Activated naive CD8-positive, alpha-beta T cell treated with anti-CD3 and anti-CD28 coated beads for 36 hours (primary cell): Measurements from ENCODE around the gene TAGLN. TPM values are rescaled to one million over a fixed set of nuclear protein-coding genes. Genes with fewer than 3 reads are reported as not detected.

Source experiments
- DNase-seq: peaks from one replicate; pipeline ENCODE4 v3.0.0; 2021
- H3K27ac Mint-ChIP-seq: one replicate; pipeline ENCODE4 v1.8.0; 2022; ENCODE audit warnings: mild to moderate bottlenecking, moderate library complexity, mixed read lengths
- H3K27me3 Mint-ChIP-seq: one replicate; pipeline ENCODE4 v1.8.0; 2022; ENCODE audit warnings: mild to moderate bottlenecking, mixed read lengths
- H3K36me3 Mint-ChIP-seq: one replicate; pipeline ENCODE4 v1.8.0; 2021; ENCODE audit warnings: mild to moderate bottlenecking, mixed read lengths
- H3K4me1 Mint-ChIP-seq: one replicate; pipeline ENCODE4 v1.8.0; 2021; ENCODE audit warnings: mixed read lengths
- H3K4me3 Mint-ChIP-seq: one replicate; pipeline ENCODE4 v1.8.0; 2022; ENCODE audit warnings: mild to moderate bottlenecking, moderate library complexity, mixed read lengths
- H3K9me3 Mint-ChIP-seq: one replicate; pipeline ENCODE4 v1.8.0; 2022; ENCODE audit warnings: mixed read lengths
- total RNA-seq, 2 experiments: library from RNA; stranded (reverse); gene quantifications; one replicate each; pipeline ENCODE4 v1.2.3, GENCODE V29; 2021

Gene TAGLN
- total RNA-seq, 2 experiments from 2014 or later, result 2.0 TPM

DNA sequence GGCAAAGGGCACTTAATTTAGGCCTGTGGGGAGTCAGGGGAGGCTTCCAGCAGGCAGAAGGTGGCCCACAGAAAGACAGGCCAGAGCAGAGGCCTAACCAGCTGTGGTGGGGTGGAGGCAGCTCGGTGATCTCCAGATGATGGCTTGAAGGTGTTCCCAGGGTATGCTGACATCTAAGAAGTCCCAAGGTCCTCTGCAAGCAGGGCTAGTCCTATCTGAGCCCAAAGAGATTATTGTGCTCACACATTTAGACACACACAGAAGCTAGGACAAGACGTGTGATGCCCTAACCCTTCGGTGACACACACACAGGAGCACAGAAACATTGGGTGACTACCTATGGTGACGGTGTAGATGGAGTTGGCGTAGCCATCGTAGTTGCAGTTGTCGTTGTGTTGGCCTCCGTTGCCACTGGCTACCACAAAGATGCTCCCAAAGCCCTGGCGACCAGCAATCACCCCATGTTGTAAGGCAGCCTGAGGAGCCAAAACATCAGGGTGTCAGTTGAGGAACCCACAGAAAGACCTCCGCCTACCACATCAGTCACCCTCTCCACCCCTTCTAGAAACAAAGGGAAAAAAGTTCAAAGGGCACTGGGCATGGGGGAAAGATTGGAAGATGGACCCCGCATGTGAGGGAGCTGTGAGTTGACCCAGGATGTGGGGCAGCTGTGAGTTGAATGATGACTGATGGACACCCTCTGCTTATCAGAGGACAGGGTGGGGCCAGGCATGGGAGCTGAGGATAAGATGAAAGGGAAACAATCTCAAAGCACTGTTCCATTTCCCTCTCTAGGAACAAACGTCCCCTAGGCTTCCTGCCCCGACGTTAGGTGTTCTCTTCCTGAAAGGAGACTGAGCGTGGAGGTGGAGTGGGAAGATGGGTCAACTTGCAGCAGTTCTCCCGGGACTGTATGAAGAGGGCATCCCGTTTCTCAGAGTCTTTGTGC, 24.8 kb downstream of the TAGLN start:
- Mint-ChIP-seq H3K27me3 (no peaks in the 10 kb centered on the region), H3K4me3 (no peak overlapping the region), H3K36me3 (peaks cover 34% of the 10 kb centered on the region), H3K4me1 (peaks cover 15% of the 10 kb centered on the region), H3K27ac (no peak overlapping the region), H3K9me3 (no peaks in the 10 kb centered on the region)
- no peak for DNase-seq

DNA sequence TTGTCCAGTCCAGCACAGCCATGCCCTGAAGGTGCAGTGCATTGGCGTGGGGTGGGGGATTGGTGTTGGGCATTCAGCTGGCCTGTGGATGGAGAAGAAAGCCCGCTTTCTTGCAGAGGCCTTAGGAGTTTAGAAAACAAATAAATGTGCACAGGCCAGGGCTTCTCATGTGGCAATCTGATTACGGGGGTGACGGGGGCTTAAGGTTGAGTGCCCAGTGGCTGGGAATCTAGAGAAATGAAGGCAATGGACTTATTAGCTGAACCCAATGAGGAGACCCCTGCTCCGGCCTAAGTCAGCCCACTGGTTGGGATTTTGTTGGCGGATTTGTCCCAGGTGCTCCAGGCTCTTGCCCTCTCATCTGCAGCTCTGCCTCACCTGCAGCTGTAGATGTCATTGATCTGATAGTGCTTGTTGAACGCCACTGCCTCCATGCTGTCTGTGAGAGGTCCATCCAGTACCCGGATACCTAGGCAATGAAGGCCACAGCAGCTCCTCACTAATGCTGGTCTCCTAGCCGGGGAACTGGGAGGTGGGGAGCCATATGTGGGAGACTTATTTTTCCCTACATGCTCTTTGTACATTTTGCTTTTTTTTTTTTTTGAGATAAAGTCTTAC, 26.5 kb downstream of the TAGLN start:
- H3K27me3 Mint-ChIP-seq, result no peaks in the 10 kb centered on the region
- no peak for DNase-seq
- H3K4me1 Mint-ChIP-seq, result peaks cover 28% of the 10 kb centered on the region
- no peaks in the 10 kb centered on the region for H3K9me3 Mint-ChIP-seq
- H3K27ac Mint-ChIP-seq, result no peak overlapping the region
- H3K36me3 Mint-ChIP-seq, result peaks cover 41% of the 10 kb centered on the region
- H3K4me3 Mint-ChIP-seq, result no peak overlapping the region

DNA sequence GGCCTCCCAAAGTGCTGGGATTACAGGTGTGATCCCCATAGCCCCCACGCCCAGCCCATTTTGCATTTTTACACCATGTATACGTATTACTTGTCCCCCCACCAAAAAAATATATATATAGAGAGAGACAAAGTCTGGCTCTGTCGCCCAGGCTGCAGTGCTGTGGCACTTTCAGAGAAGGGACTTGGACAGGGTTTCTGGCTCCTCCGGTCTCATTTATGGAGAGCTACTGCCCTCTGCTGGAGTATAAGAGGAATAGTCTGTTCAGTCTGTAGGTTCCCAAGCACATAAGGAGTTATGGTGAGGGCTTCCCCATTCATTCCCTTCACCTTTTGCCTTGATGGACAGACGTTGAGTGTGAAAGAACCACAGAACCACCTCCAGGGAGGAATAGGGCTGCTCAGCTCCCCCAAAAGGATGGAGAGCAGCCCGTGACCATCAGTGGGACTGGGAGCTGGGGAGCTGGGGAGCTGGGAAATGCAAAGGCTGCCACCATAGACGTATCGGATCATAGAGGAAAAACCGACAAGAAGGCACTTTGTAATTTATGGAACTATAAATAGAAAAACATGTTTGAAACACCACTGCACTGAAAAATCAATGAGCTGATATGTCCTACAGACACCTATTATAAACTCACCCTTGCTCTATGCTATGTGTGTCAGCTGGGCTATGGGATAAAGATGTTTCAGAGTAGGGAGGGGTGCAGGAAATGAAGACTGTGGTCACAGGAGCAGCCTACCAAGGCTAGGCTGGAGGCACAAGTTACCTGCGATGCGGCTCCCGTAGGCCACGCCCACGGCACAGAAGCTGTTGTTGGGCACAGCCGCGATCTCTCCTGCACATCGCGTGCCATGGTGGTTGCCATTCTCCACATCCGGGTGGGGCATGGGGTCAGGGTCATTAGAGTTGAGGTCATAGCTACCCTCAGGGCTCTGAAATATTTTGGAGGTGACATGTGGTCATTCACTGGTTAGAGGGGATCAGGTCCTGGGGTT, 27.5 kb downstream of the TAGLN start:
- H3K27me3 Mint-ChIP-seq, result no peaks in the 10 kb centered on the region
- peak overlapping the region; percentile 64 for H3K27ac Mint-ChIP-seq
- H3K36me3 Mint-ChIP-seq, result peaks cover 47% of the 10 kb centered on the region
- H3K9me3 Mint-ChIP-seq, result no peaks in the 10 kb centered on the region
- H3K4me1 Mint-ChIP-seq, result peaks cover 32% of the 10 kb centered on the region
- DNase-seq, result no peak
- no peak overlapping the region for H3K4me3 Mint-ChIP-seq

DNA sequence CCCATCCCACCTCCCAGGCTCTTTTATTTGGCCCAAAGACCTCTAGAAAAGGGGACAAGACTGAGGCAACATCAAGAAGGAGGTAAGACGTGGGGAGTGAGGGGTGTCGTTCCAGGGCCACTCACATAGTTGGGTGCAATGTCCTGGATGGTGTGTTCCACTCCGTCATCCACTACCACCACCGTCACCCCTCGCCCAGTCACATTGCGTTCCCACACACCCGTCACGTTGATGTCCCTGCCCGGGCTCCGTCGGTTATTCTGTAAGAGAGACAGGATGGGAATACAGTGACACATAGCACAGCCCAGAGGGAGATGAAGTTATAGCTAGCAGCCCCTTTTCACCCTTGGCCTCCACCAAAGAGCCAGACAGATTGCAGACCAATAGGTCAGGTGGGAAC, 28.9 kb downstream of the TAGLN start:
- Mint-ChIP-seq H3K4me3 (peak overlapping the region; percentile 40), H3K9me3 (no peaks in the 10 kb centered on the region), H3K4me1 (peaks cover 33% of the 10 kb centered on the region), H3K27ac (peak overlapping the region; percentile 34), H3K27me3 (no peaks in the 10 kb centered on the region), H3K36me3 (peaks cover 47% of the 10 kb centered on the region)
- no peak for DNase-seq

DNA sequence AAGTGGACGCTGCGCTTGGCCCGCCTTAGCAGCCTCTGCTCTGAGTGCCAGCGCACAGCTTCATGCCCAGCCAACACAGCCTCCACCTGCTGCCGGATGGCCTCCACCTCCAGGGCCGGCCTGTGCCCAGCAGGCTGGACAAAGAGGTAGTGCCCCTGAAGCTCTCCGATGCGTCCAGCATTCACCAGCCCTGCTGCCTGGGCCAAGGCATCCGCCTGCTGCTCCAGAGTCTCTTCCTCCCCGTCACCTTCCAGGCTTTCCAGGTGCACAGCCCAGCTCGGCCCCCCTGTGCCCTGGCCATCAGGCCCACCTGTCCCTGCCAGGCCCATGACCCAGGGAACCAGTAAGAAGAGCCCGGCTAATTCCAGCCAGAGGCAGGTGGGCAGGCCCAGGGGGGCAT, 30.2 kb downstream of the TAGLN start:
- Mint-ChIP-seq H3K4me1 (peaks cover 47% of the 10 kb centered on the region), H3K9me3 (no peaks in the 10 kb centered on the region), H3K27me3 (no peaks in the 10 kb centered on the region), H3K27ac (peak overlapping the region; percentile 99), H3K36me3 (peaks cover 42% of the 10 kb centered on the region), H3K4me3 (peak overlapping the region; percentile 99)
- no peak for DNase-seq

DNA sequence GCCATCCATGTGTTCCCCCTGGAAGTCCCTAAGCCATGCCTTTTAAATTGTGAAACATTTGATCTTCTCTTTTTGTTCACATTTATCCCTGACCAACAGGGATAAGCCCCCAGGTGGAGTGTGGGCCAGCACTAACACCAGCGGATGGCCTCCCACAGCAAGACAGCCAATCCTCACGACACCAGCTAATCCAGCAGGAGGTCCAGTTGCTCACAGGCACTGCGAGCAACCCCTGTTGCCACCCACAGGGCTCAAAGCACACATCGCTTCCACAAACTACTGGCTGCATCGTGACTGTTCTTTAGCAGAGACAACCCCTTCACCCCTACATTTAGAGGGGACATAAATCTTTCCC, 30.7 kb downstream of the TAGLN start:
- no peak for DNase-seq
- peak overlapping the region; percentile 99 for H3K27ac Mint-ChIP-seq
- peak overlapping the region; percentile 99 for H3K4me3 Mint-ChIP-seq
- H3K4me1 Mint-ChIP-seq, result peaks cover 47% of the 10 kb centered on the region
- no peaks in the 10 kb centered on the region for H3K27me3 Mint-ChIP-seq
- H3K9me3 Mint-ChIP-seq, result no peaks in the 10 kb centered on the region
- H3K36me3 Mint-ChIP-seq, result peaks cover 42% of the 10 kb centered on the region

DNA sequence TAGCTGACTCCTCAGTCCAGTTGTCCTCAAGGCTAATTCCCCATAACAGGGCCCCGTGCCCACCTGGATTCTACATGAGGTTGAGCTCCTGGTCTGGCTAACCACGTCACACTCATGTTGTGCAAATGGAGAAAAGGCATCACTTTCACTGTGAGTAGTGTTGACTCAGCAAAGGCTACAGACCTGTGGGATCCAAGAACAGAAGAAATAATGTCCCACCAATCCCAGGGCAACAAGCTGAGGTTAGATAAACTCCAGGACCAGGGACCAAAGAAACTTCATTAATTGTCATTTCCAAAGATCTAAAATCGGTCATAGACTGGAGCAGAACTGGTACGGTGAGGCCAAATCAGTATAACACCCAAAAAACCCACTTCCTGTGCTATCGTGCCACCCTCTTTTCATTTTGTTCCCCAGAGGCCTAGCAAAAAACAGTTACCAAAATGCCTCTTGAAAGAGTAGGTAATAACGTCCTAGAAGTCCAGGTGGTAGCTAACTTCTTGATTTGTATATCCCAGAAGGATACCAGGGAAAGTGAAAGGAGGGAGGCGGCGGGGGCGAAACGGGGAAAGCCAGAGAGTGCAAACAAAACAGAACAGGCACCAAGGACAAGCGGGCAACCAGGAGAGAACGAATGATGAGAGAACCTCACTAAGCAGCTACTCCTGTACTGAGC, 31.3 kb downstream of the TAGLN start:
- H3K9me3 Mint-ChIP-seq, result no peaks in the 10 kb centered on the region
- peak; percentile 64 for DNase-seq
- peaks cover 47% of the 10 kb centered on the region for H3K4me1 Mint-ChIP-seq
- no peaks in the 10 kb centered on the region for H3K27me3 Mint-ChIP-seq
- peak overlapping the region; percentile 99 for H3K27ac Mint-ChIP-seq
- peaks cover 37% of the 10 kb centered on the region for H3K36me3 Mint-ChIP-seq
- H3K4me3 Mint-ChIP-seq, result peak overlapping the region; percentile 99

DNA sequence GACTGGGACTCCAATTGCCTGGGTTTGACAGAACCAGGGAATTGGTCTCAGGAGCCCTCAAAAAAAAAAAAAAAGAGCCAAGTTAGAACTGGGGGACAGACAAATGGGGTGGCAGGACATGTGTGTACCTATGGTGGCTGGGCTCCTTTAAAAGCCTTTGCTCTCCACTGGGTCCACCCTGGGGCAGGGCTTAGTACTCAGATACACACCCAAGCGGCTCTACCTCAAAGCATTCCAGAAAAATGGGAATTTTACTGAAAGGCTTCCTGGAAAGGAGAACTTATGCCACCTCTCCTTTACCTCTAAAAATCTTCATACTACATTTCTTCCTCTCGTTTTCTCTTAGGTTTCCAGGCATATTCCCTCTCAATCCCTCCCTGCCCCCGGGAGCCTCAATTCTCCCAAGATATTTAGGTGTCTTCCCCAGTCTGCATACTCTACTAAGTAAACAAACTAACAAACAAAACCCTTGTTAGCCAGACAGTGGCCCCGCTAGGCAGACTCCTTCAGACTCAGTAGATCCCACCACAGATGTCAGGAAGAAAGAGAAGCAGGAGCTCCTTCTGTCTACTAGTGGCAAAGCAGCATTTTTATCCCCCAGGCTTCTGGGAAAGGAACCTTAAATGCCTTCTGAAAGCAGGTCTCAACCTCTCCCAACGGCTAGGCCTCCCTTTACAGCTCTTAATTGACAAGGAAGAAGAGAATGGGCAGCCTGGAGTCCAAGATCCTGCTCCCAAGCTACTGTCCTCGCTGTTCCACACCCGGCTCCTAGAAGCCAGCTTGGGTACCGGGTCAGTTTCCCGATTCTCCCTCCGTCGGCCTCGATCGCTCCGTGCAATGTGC, 32.0 kb downstream of the TAGLN start:
- DNase-seq, result no peak
- Mint-ChIP-seq H3K4me1 (peaks cover 47% of the 10 kb centered on the region), H3K27ac (peak overlapping the region; percentile 99), H3K9me3 (no peaks in the 10 kb centered on the region), H3K27me3 (no peaks in the 10 kb centered on the region), H3K36me3 (peaks cover 39% of the 10 kb centered on the region), H3K4me3 (peak overlapping the region; percentile 99)

DNA sequence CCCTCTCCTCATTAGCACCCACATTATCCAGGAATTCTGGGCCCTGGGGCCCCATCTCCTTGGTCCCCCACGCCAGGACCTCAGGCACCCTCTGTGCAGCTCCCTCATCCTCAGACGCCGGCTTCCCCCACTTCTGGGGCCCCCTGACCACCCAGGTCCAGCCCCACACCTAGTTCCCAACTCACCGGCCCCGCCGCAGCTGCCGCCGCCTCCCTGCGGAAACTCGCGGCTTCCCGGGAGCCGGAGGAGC, 32.6 kb downstream of the TAGLN start, which contains the start of gene PCSK7:
Gene PCSK7, minus strand, starts transcription at position 232 of the 250 bp plus-strand sequence. CDS start 2,229 bp downstream, outside the sequence.
- Mint-ChIP-seq H3K9me3 (no peaks in the 10 kb centered on the region), H3K27me3 (no peaks in the 10 kb centered on the region), H3K4me3 (peak within 1 kb of the TSS; percentile 99), H3K27ac (peak within 1 kb of the TSS; percentile 99), H3K36me3 (peaks cover 34% of the 10 kb centered on the region), H3K4me1 (peaks cover 43% of the 10 kb centered on the region)
- no peak for DNase-seq

DNA sequence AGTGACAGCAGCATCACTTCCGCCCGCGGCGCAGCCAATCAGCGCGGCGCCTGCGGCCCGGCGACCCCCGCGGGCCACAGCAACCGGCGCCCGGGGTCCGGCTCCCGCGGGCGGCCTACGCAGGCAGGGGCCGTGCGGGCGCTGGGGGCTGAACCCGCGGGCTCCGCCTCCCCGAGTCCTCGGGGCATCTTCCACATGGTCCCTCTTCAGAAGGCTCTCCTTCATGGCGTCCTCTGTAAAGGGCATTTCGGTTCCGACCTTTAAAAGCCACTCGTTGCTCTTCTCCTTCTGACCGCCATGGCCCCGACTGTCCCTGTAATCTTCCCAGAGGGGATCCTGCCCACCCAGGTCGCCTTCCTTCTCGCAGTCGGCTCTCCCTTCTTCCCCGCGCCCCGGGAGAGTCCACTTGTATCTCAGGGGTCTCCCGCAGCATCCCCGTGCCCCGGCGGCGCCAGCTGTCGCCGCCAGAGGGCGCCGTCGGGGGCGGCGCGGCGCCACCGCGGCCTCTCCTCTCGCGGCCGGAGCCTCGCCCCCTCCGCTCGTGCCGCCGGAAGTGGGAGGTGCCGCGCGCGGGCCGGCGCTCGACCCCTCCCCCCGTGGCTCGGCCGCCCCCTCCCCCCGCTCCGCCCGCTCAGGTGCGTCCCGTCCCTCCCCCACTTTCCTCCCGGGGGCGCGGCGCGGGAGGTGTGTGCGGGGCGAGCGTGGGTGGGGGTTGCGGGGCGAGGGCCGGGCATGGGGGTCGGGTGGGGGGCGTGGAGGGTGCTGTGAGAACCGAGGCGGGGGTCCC, 33.1 kb downstream of the TAGLN start, which contains the start of gene RNF214:
Gene RNF214, plus strand, starts transcription at position 580 of the 787 bp plus-strand sequence. CDS start 1,602 bp downstream, outside the sequence.
- H3K4me1 Mint-ChIP-seq, result peaks cover 39% of the 10 kb centered on the region
- peaks cover 34% of the 10 kb centered on the region for H3K36me3 Mint-ChIP-seq
- peak; percentile 84 for DNase-seq
- H3K9me3 Mint-ChIP-seq, result no peaks in the 10 kb centered on the region
- H3K27ac Mint-ChIP-seq, result peak within 1 kb of the TSS; percentile 99
- no peaks in the 10 kb centered on the region for H3K27me3 Mint-ChIP-seq
- H3K4me3 Mint-ChIP-seq, result peak within 1 kb of the TSS; percentile 99

DNA sequence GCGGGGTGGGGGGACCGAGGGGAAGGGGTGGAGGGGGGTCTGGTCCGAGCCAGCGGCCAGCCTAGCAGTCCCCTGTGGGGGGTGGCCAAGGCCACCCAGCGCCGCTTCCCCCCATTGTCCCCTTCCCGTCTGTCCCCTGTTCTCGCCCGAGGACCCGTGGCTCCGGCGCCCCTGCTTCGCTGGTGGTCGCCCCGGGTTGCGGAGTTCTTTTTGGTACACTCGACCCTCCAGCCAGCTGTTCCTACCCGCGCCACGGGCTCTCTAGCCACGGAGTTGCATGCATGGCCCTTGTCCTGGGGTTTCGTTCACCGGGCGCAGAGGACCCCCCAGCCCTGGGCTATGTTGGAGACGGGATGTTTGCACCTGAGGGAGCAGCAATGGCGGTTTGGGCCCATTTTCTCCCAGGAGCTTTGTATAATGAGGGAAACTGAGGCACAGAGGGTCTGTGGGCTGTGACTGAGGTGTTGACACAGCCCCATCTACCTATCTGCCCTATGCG, 33.8 kb downstream of the TAGLN start:
- peak overlapping the region; percentile 74 for H3K27ac Mint-ChIP-seq
- H3K4me3 Mint-ChIP-seq, result peak overlapping the region; percentile 88
- no peaks in the 10 kb centered on the region for H3K27me3 Mint-ChIP-seq
- peaks cover 30% of the 10 kb centered on the region for H3K36me3 Mint-ChIP-seq
- H3K9me3 Mint-ChIP-seq, result no peaks in the 10 kb centered on the region
- peaks cover 38% of the 10 kb centered on the region for H3K4me1 Mint-ChIP-seq
- no peak for DNase-seq

DNA sequence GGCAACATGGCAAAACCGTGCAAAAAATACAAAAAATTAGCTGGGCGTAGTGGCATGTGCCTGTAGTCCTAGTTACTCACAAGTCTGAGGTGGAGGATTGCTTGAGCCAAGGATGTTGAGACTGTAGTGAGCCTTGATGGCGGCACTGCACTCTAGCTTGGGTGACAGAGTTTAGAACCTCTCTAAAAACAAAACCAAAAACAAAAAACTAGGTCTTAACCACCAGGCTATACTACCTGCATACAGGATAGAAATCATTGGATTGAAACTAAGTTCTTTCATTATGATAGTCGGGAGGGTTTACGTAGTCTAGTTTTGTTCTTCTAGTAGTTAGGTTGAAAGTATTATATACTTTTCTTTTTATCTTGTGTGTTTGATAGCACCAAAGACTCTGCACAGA, 39.1 kb downstream of the TAGLN start:
- no peaks in the 10 kb centered on the region for H3K27me3 Mint-ChIP-seq
- peaks cover 12% of the 10 kb centered on the region for H3K4me1 Mint-ChIP-seq
- no peak overlapping the region for H3K27ac Mint-ChIP-seq
- peaks cover 10% of the 10 kb centered on the region for H3K36me3 Mint-ChIP-seq
- H3K9me3 Mint-ChIP-seq, result no peaks in the 10 kb centered on the region
- DNase-seq, result no peak
- H3K4me3 Mint-ChIP-seq, result no peak overlapping the region

DNA sequence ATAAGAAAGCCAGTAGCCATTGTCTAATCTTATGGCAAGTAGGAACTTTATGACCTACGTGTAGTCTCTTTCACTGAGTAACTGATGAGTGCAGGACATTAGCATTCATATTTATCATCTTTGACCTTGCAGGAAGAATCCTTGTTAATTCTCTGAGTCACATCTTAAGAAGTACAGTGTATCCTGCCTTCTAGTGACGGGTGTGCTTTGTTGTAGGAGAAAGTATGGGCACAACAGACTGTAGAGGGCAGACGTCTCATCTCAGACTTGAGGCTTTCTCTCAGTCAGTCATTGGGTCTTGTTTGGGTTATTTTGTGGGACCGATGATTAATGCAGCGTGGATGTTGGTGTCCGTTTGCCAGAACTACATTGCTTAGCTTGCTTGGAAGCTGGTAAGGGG, 40.1 kb downstream of the TAGLN start:
- peaks cover 2% of the 10 kb centered on the region for H3K4me1 Mint-ChIP-seq
- peaks cover 13% of the 10 kb centered on the region for H3K36me3 Mint-ChIP-seq

More for the DNA sequence above, 40.1 kb downstream of the TAGLN start:
- Mint-ChIP-seq H3K27me3 (no peaks in the 10 kb centered on the region), H3K27ac (no peak overlapping the region), H3K9me3 (no peaks in the 10 kb centered on the region), H3K4me3 (no peak overlapping the region)
- no peak for DNase-seq
